Neuronal stem cell (in vitro differentiated cells): ENCODE results near the gene BCL2L11.
A peak's percentile ranks its signal among the peaks of the same experiment; 100 is the strongest.
"Not testable (repeated sequence)": the region's sequence is repeated elsewhere in the genome, so short reads cannot be mapped to it uniquely, and the experiment has no call there.

Experiments
- DNase-seq: peaks from one replicate; pipeline ENCODE4 v3.0.0-alpha.2; 2013; ENCODE audit warnings: low spot score
- H2AFZ ChIP-seq: one replicate; pipeline ENCODE4 v1.6.1; 2013; ENCODE audit warnings: mild to moderate bottlenecking, low read length, inconsistent platforms
- H2AK5ac ChIP-seq: 2 replicates; pipeline ENCODE4 v1.6.1; 2013; ENCODE audit warnings: low read depth, mild to moderate bottlenecking, inconsistent platforms, low read length, moderate library complexity, mixed read lengths
- H2BK120ac ChIP-seq: 2 replicates; pipeline ENCODE4 v1.6.1; 2013; ENCODE audit warnings: low read depth, mild to moderate bottlenecking, inconsistent platforms, low read length, moderate library complexity, mixed read lengths
- H2BK12ac ChIP-seq: one replicate; pipeline ENCODE4 v1.6.1; 2013; ENCODE audit warnings: low read length, inconsistent platforms
- H2BK15ac ChIP-seq: 2 replicates; pipeline ENCODE4 v1.6.1; 2013; ENCODE audit warnings: mild to moderate bottlenecking, low read length, inconsistent platforms, mixed read lengths
- H2BK5ac ChIP-seq: one replicate; pipeline ENCODE4 v1.6.1; 2013; ENCODE audit warnings: inconsistent platforms, mild to moderate bottlenecking, low read length, moderate library complexity
- H3K14ac ChIP-seq: one replicate; pipeline ENCODE4 v1.6.1; 2013; ENCODE audit warnings: low read length, inconsistent platforms
- H3K18ac ChIP-seq: 2 replicates; pipeline ENCODE4 v1.6.1; 2013; ENCODE audit warnings: low read length, inconsistent platforms
- H3K23ac ChIP-seq: 2 replicates; pipeline ENCODE4 v1.6.1; 2013; ENCODE audit warnings: low read depth, mild to moderate bottlenecking, mixed read lengths, low read length, inconsistent platforms; ENCODE audit not compliant: poor library complexity
- H3K27ac ChIP-seq: replicated peaks from 3 replicates; pipeline ENCODE4 v1.5.1; 2013; ENCODE audit warnings: low read length, inconsistent platforms
- H3K27me3 ChIP-seq, 3 experiments: 2 replicates each; pipeline ENCODE4 v1.6.1; 2013; ENCODE audit warnings: low read length in 3 of 3, mild to moderate bottlenecking in 2 of 3, inconsistent platforms in 1 of 3, low read depth in 1 of 3, mixed read lengths in 1 of 3, moderate library complexity in 1 of 3; ENCODE audit not compliant: control insufficient read depth in 3 of 3, insufficient read depth in 3 of 3
- H3K36me3 ChIP-seq, 2 donors: replicated peaks in 1 of 2; 2 replicates each; pipeline ENCODE4 v1.6.1; 2013; ENCODE audit warnings: low read length in 2 of 2; ENCODE audit not compliant: control insufficient read depth in 2 of 2, insufficient read depth in 2 of 2
- H3K4ac ChIP-seq: 2 replicates; pipeline ENCODE4 v1.6.1; 2013; ENCODE audit warnings: inconsistent platforms, mild to moderate bottlenecking, low read length, moderate library complexity
- H3K4me1 ChIP-seq, 2 donors: 1 replicate in 1 of 2; 2 replicates in 1 of 2; pipeline ENCODE4 v1.6.1; 2013; ENCODE audit warnings: low read length in 2 of 2, low read depth in 1 of 2; ENCODE audit not compliant: control insufficient read depth in 2 of 2, insufficient read depth in 1 of 2
- H3K4me2 ChIP-seq: one replicate; pipeline ENCODE4 v1.6.1; 2013; ENCODE audit warnings: mild to moderate bottlenecking, low read length, inconsistent platforms; ENCODE audit not compliant: insufficient read depth, poor library complexity, severe bottlenecking
- H3K4me3 ChIP-seq, 2 donors: 2 replicates each; pipeline ENCODE4 v1.5.1; 2013; ENCODE audit warnings: low read length in 2 of 2, mild to moderate bottlenecking in 2 of 2, inconsistent platforms in 1 of 2, moderate library complexity in 1 of 2
- H3K79me1 ChIP-seq: one replicate; pipeline ENCODE4 v1.6.1; 2013; ENCODE audit warnings: low read depth, mild to moderate bottlenecking, inconsistent platforms, low read length, moderate library complexity
- H3K9ac ChIP-seq: one replicate; pipeline ENCODE4 v1.6.1; 2013; ENCODE audit warnings: mild to moderate bottlenecking, low read depth, low read length, inconsistent platforms; ENCODE audit not compliant: poor library complexity
- H3K9me3 ChIP-seq, 2 donors: replicated peaks in 1 of 2; 2 replicates each; pipeline versions ENCODE3 to v1.6.1; 2013; ENCODE audit warnings: low read length in 2 of 2, mild to moderate bottlenecking in 2 of 2, inconsistent platforms in 1 of 2, low read depth in 1 of 2, mixed read lengths in 1 of 2, moderate library complexity in 1 of 2; ENCODE audit not compliant: control insufficient read depth in 2 of 2, insufficient read depth in 1 of 2
- H4K8ac ChIP-seq: one replicate; pipeline ENCODE4 v1.6.1; 2013; ENCODE audit warnings: low read depth, mild to moderate bottlenecking, inconsistent platforms, low read length, moderate library complexity
- H4K91ac ChIP-seq: one replicate; pipeline ENCODE4 v1.6.1; 2013; ENCODE audit warnings: low read length, low read depth, mild to moderate bottlenecking, inconsistent platforms; ENCODE audit not compliant: poor library complexity
- WGBS, 2 donors: extraction: QIAGEN DNeasy Blood & Tissue Kit; methylation state at CpG; one replicate each; pipeline ENCODE4 v1.1.7; 2013; ENCODE audit warnings: missing lambda C conversion rate in 2 of 2, mixed read lengths in 1 of 2; ENCODE audit not compliant: insufficient read length in 2 of 2, insufficient replicate concordance in 1 of 2; ENCODE audit errors: extremely low coverage in 2 of 2; 5-methylcytosine and 5-hydroxymethylcytosine counted together

BCL2L11 gene

GRCh38 chr2:111082659-111083058 is 38.1 kb upstream of the BCL2L11 start:
- not testable (repeated sequence) for H3K27ac ChIP-seq, H3K4me1 ChIP-seq, H3K9me3 ChIP-seq, H2AK5ac ChIP-seq, H3K23ac ChIP-seq, H3K18ac ChIP-seq, H4K8ac ChIP-seq, H3K14ac ChIP-seq, H2AFZ ChIP-seq, H3K36me3 ChIP-seq, DNase-seq, H2BK12ac ChIP-seq, H3K27me3 ChIP-seq, H3K79me1 ChIP-seq, H2BK5ac ChIP-seq, H2BK120ac ChIP-seq, H3K4me2 ChIP-seq, H3K9ac ChIP-seq, H3K4me3 ChIP-seq, H4K91ac ChIP-seq, H3K4ac ChIP-seq, H2BK15ac ChIP-seq
- no CpG with 5 or more reads among the region's 1 CpG for WGBS, 2 donors

GRCh38 chr2:111091811-111092211 is 28.9 kb upstream of the BCL2L11 start:
- no peaks in the 10 kb centered on the region for H3K9me3 ChIP-seq
- no peak overlapping the region for H2AFZ ChIP-seq
- no peak overlapping the region for H2BK12ac ChIP-seq
- H3K36me3 ChIP-seq: no peaks in the 10 kb centered on the region
- H3K4me2 ChIP-seq: no peak overlapping the region
- WGBS, 2 donors: no CpG with 5 or more reads among the region's 3 CpGs
- H3K4ac ChIP-seq: no peak overlapping the region
- H3K79me1 ChIP-seq: no peaks in the 10 kb centered on the region
- no peak overlapping the region for H2AK5ac ChIP-seq
- H3K23ac ChIP-seq: no peak overlapping the region
- no peak overlapping the region for H3K18ac ChIP-seq
- H4K91ac ChIP-seq: no peak overlapping the region
- no peak overlapping the region for H2BK15ac ChIP-seq
- H3K9ac ChIP-seq: no peak overlapping the region
- peaks cover 0 to 8% (median 0%) of the 10 kb centered on the region in 3 experiments for H3K27me3 ChIP-seq
- no peak overlapping the region for H3K27ac ChIP-seq
- H2BK120ac ChIP-seq: no peak overlapping the region
- peaks cover 0 to 2% of the 10 kb centered on the region in 2 donors for H3K4me1 ChIP-seq
- no peak overlapping the region for H3K4me3 ChIP-seq
- DNase-seq: no peak
- H2BK5ac ChIP-seq: no peak overlapping the region
- H3K14ac ChIP-seq: no peak overlapping the region
- H4K8ac ChIP-seq: no peak overlapping the region

DNA sequence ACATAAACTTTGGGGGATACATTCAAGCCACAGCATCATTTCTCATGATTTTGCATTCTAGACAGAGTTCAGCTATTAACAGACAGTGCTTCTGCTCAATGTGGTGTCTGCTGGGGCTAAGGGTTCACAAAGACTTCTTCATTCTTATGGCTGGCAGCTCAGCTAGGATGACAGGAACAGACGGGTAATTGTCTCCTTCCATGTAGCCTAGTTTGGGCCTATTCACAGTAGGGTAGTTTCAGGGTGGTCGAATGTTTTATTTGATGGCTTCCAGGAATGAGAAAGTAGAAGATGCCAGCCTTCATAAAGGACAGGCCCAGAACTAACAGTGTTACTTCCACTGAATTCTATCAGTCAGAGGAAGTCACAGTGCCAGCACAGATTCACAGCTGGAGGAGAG is 26.0 kb upstream of the BCL2L11 start:
- H3K27ac ChIP-seq: no peak overlapping the region

DNA sequence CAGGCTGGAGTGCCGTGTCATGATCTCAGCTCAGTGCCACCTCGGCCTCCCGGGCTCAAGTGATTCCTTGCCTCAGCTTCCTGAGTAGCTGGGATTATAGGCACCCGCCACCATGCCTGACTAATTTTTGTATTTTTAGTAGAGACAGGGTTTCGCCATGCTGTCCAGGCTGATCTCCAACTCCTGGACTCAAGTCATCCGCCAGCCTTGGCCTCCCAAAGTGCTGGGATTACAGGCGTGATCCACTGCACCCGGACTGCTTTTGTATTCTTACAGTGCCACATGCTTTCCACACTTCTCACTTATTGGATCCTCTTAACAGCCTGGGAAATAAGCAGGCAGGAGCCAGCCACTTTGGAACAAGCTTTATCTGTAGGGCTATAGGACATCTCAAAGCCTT is 25.3 kb upstream of the BCL2L11 start:
- Histone ChIP-seq H3K4me3 (no peak overlapping the region), H2BK5ac (no peak overlapping the region), H3K27me3 (peaks cover 0 to 8% (median 0%) of the 10 kb centered on the region in 3 experiments), H3K27ac (no peak overlapping the region), H2BK120ac (no peak overlapping the region), H3K18ac (no peak overlapping the region), H2BK15ac (no peak overlapping the region), H2AK5ac (no peak overlapping the region), H2AFZ (no peak overlapping the region), H3K9ac (no peak overlapping the region), H3K9me3 (no peaks in the 10 kb centered on the region), H3K14ac (no peak overlapping the region), H4K8ac (no peak overlapping the region), H3K36me3 (no peaks in the 10 kb centered on the region), H4K91ac (no peak overlapping the region), H2BK12ac (no peak overlapping the region), H3K4ac (no peak overlapping the region), H3K4me2 (no peak overlapping the region), H3K4me1 (peaks cover 0 to 6% of the 10 kb centered on the region in 2 donors), H3K23ac (no peak overlapping the region), H3K79me1 (no peaks in the 10 kb centered on the region)
- DNase-seq: no peak
- no CpG with 5 or more reads among the region's 8 CpGs for WGBS, 2 donors

More for the DNA sequence above, 26.0 kb upstream of the BCL2L11 start:
- no peaks in the 10 kb centered on the region for H3K79me1 ChIP-seq
- H3K14ac ChIP-seq: no peak overlapping the region
- H2BK5ac ChIP-seq: no peak overlapping the region
- WGBS, 2 donors: no CpG with 5 or more reads among the region's 2 CpGs
- no peak for DNase-seq
- no peak overlapping the region for H3K4ac ChIP-seq
- no peaks in the 10 kb centered on the region for H3K9me3 ChIP-seq
- no peak overlapping the region for H3K4me2 ChIP-seq
- no peak overlapping the region for H3K23ac ChIP-seq
- H2AFZ ChIP-seq: peak overlapping the region; percentile 18
- H2BK12ac ChIP-seq: no peak overlapping the region
- H3K4me3 ChIP-seq: no peak overlapping the region
- no peak overlapping the region for H4K91ac ChIP-seq
- no peak overlapping the region for H2BK120ac ChIP-seq
- no peak overlapping the region for H4K8ac ChIP-seq
- no peaks in the 10 kb centered on the region for H3K36me3 ChIP-seq
- H3K27me3 ChIP-seq: peaks cover 0 to 8% (median 0%) of the 10 kb centered on the region in 3 experiments
- H3K18ac ChIP-seq: no peak overlapping the region
- no peak overlapping the region for H2BK15ac ChIP-seq
- H2AK5ac ChIP-seq: no peak overlapping the region
- peaks cover 0 to 2% of the 10 kb centered on the region in 2 donors for H3K4me1 ChIP-seq
- H3K9ac ChIP-seq: no peak overlapping the region
